Activated naive CD8-positive, alpha-beta T cell (primary cell): Measurements from ENCODE around the gene PTGER3.

Experiments used
- H3K27ac Mint-ChIP-seq: one replicate; pipeline ENCODE4 v1.8.0; 2021; ENCODE audit warnings: mixed read lengths
- H3K27me3 Mint-ChIP-seq: one replicate; pipeline ENCODE4 v1.8.0; 2021; ENCODE audit warnings: mixed read lengths
- H3K36me3 Mint-ChIP-seq: one replicate; pipeline ENCODE4 v1.8.0; 2021; ENCODE audit warnings: mixed read lengths
- H3K4me1 Mint-ChIP-seq: one replicate; pipeline ENCODE4 v1.8.0; 2021; ENCODE audit warnings: low read depth, mixed read lengths
- H3K4me3 Mint-ChIP-seq: one replicate; pipeline ENCODE4 v1.8.0; 2021; ENCODE audit warnings: mild to moderate bottlenecking, mixed read lengths
- H3K9me3 Mint-ChIP-seq: one replicate; pipeline ENCODE4 v1.8.0; 2021; ENCODE audit warnings: low read depth, mixed read lengths

The PTGER3 gene

DNA sequence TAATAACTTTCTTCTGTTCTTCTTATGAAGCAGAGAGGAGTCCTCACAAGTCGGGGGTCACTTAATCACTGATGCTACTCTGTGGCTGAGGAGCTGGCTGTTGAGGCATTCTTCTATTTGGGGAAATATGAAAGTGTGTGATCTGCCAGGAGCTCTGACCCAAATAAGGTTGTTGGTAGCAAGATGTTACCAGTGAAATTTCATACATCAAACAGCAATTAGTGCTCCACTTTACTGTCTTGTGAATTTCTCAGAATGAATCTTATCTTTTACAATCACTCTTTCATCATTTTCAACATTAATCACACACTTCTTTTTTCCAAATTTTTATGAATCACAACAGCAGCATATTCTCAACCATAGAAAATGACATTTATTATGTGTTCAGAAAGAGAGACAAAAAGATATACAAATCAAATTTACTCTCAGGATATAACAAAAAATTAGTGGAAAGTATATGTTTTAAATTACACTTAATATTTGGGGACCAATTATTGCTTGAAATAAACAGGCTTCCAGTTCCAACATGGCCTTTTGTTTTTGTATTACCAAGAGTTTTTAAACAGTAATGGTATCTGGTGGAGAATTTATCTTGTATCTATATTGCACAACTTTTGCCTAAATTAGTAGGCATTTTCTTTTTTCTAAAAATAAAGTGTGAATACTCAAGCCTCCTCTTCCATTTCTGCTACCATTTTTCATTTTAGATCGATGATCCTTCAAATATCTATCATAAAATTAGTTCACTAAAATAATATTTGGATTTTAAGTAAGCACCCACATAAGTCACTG is 9.6 kb downstream of the PTGER3 start:
- H3K27me3 Mint-ChIP-seq, result peaks cover 16% of the 10 kb centered on the region
- no peaks in the 10 kb centered on the region for H3K36me3 Mint-ChIP-seq
- H3K27ac Mint-ChIP-seq, result no peak overlapping the region
- H3K9me3 Mint-ChIP-seq, result no peaks in the 10 kb centered on the region
- H3K4me1 Mint-ChIP-seq, result no peaks in the 10 kb centered on the region
- H3K4me3 Mint-ChIP-seq, result no peak overlapping the region

- no peak overlapping the region for H3K27ac Mint-ChIP-seq
- no peaks in the 10 kb centered on the region for H3K9me3 Mint-ChIP-seq
- no peak overlapping the region for H3K4me3 Mint-ChIP-seq
- H3K27me3 Mint-ChIP-seq, result peaks cover 17% of the 10 kb centered on the region
- H3K4me1 Mint-ChIP-seq, result no peaks in the 10 kb centered on the region
- H3K36me3 Mint-ChIP-seq, result no peaks in the 10 kb centered on the region
Measured at GRCh38 chr1:71037066-71037465, 10.6 kb downstream of the PTGER3 start.

GRCh38 chr1:71033136-71033535 is 14.5 kb downstream of the PTGER3 start:
- no peak overlapping the region for H3K27ac Mint-ChIP-seq
- no peaks in the 10 kb centered on the region for H3K4me1 Mint-ChIP-seq
- H3K9me3 Mint-ChIP-seq, result no peaks in the 10 kb centered on the region
- H3K36me3 Mint-ChIP-seq, result no peaks in the 10 kb centered on the region
- H3K4me3 Mint-ChIP-seq, result no peak overlapping the region
- peaks cover 14% of the 10 kb centered on the region for H3K27me3 Mint-ChIP-seq

- no peaks in the 10 kb centered on the region for H3K36me3 Mint-ChIP-seq
- peaks cover 17% of the 10 kb centered on the region for H3K27me3 Mint-ChIP-seq
- H3K4me3 Mint-ChIP-seq, result no peak overlapping the region
- H3K9me3 Mint-ChIP-seq, result no peaks in the 10 kb centered on the region
- no peak overlapping the region for H3K27ac Mint-ChIP-seq
- H3K4me1 Mint-ChIP-seq, result no peaks in the 10 kb centered on the region
Measured at GRCh38 chr1:71031426-71031825, 16.2 kb downstream of the PTGER3 start.

- no peaks in the 10 kb centered on the region for H3K4me1 Mint-ChIP-seq
- H3K4me3 Mint-ChIP-seq, result no peak overlapping the region
- no peaks in the 10 kb centered on the region for H3K9me3 Mint-ChIP-seq
- H3K36me3 Mint-ChIP-seq, result no peaks in the 10 kb centered on the region
- H3K27ac Mint-ChIP-seq, result no peak overlapping the region
- H3K27me3 Mint-ChIP-seq, result peaks cover 12% of the 10 kb centered on the region
Measured at GRCh38 chr1:71030026-71030425, 17.6 kb downstream of the PTGER3 start.

DNA sequence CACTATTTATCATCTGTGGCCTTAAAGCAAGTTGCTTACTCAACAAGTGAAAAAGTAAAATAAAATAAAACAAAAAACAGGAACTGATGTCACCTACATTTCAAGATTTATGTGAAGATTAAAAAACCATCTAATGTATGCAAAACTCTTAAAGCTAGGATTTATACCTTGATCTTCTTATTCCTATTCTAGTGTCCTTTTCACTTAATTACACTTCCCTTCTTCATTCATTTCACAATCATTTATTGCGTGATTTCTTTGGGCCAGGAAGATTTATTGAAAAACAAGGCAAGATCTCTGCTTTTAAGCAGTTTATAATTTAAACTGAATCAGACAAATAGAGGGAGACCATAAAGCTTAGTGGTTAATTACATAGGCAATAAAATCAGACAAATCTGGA is 18.6 kb downstream of the PTGER3 start:
- no peaks in the 10 kb centered on the region for H3K4me1 Mint-ChIP-seq

DNA sequence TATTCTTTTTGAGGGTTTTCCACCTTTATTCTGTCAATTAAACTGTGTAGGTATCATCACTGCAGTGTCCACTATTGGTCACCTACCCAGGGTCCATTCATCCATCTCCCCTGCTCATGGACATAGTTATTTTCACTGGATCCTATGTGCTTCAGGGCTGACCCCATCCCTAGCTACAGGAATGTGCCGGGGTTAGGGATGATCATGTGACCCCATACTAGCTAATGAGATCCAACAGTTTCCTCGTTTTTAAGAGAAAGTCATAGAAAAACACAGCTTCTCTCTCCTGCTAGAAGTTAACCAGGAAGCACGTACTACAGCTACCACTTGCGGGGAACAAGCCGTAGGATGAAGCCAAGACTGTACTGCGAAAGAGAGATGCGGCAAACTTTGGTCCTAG is 19.6 kb downstream of the PTGER3 start:
- H3K4me3 Mint-ChIP-seq, result no peak overlapping the region
- no peaks in the 10 kb centered on the region for H3K36me3 Mint-ChIP-seq
- no peaks in the 10 kb centered on the region for H3K4me1 Mint-ChIP-seq
- H3K27me3 Mint-ChIP-seq, result peaks cover 13% of the 10 kb centered on the region
- no peaks in the 10 kb centered on the region for H3K9me3 Mint-ChIP-seq
- H3K27ac Mint-ChIP-seq, result no peak overlapping the region

More for the DNA sequence above, 18.6 kb downstream of the PTGER3 start:
- Mint-ChIP-seq H3K9me3 (no peaks in the 10 kb centered on the region), H3K27me3 (peaks cover 13% of the 10 kb centered on the region), H3K36me3 (no peaks in the 10 kb centered on the region), H3K4me3 (no peak overlapping the region), H3K27ac (no peak overlapping the region)

DNA sequence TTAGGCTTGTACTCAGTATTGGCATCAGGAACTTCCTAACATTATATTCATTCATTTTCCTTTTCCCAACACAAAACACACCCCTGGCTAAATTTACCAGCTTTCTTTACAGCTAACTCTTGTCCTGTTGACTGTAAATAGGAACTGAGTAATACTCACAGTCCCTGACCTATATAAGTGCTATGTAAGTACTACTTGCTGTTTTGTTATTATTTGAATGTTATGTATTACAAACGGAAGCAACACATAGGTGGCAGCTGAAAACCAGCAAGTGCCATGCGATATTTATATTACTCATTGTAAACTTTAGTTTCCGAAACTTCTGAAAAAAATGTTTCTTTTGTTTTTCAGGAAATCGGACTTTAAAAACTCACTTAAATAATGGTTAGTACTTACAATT is 21.5 kb downstream of the PTGER3 start:
- Mint-ChIP-seq H3K4me3 (no peak overlapping the region), H3K27me3 (peaks cover 11% of the 10 kb centered on the region), H3K27ac (no peak overlapping the region)

GRCh38 chr1:71023515-71023914 is 24.1 kb downstream of the PTGER3 start:
- H3K9me3 Mint-ChIP-seq, result no peaks in the 10 kb centered on the region
- H3K27me3 Mint-ChIP-seq, result peaks cover 7% of the 10 kb centered on the region
- no peaks in the 10 kb centered on the region for H3K36me3 Mint-ChIP-seq
- no peak overlapping the region for H3K27ac Mint-ChIP-seq
- no peak overlapping the region for H3K4me3 Mint-ChIP-seq
- H3K4me1 Mint-ChIP-seq, result no peaks in the 10 kb centered on the region

More for the DNA sequence above, 21.5 kb downstream of the PTGER3 start:
- H3K36me3 Mint-ChIP-seq, result no peaks in the 10 kb centered on the region
- no peaks in the 10 kb centered on the region for H3K9me3 Mint-ChIP-seq
- no peaks in the 10 kb centered on the region for H3K4me1 Mint-ChIP-seq

- Mint-ChIP-seq H3K9me3 (no peaks in the 10 kb centered on the region), H3K27me3 (peaks cover 6% of the 10 kb centered on the region), H3K4me3 (no peak overlapping the region), H3K36me3 (no peaks in the 10 kb centered on the region), H3K4me1 (no peaks in the 10 kb centered on the region), H3K27ac (no peak overlapping the region)
Measured at GRCh38 chr1:71019233-71019969, 28.2 kb downstream of the PTGER3 start.

DNA sequence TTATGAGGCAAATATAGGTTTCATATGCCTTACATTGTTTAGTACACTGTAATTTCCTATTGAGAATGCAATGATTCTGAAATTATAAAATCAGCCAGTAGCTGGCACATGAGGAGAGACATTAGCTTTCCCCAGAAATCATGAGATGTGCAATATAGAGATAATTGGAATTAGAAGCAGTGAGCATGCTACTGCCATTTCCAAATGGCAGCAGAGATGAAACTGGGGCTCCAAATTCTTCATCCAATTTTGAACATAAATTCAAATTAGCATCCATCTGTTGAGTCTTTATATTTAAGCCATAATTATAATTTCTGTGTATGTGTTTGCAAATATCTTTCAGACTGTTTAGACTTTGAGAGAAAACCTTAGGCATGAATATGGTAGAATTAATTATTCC is 28.8 kb downstream of the PTGER3 start:
- Mint-ChIP-seq H3K27me3 (peaks cover 6% of the 10 kb centered on the region), H3K27ac (no peak overlapping the region), H3K36me3 (no peaks in the 10 kb centered on the region), H3K9me3 (no peaks in the 10 kb centered on the region), H3K4me1 (no peaks in the 10 kb centered on the region), H3K4me3 (no peak overlapping the region)

GRCh38 chr1:71015745-71016144 is 31.9 kb downstream of the PTGER3 start:
- Mint-ChIP-seq H3K9me3 (no peaks in the 10 kb centered on the region), H3K27me3 (peaks cover 7% of the 10 kb centered on the region), H3K27ac (no peak overlapping the region), H3K4me1 (no peaks in the 10 kb centered on the region), H3K36me3 (no peaks in the 10 kb centered on the region), H3K4me3 (no peak overlapping the region)

- no peaks in the 10 kb centered on the region for H3K4me1 Mint-ChIP-seq
- H3K36me3 Mint-ChIP-seq, result no peaks in the 10 kb centered on the region
- H3K9me3 Mint-ChIP-seq, result no peaks in the 10 kb centered on the region
- peaks cover 7% of the 10 kb centered on the region for H3K27me3 Mint-ChIP-seq
- no peak overlapping the region for H3K27ac Mint-ChIP-seq
- no peak overlapping the region for H3K4me3 Mint-ChIP-seq
Measured at GRCh38 chr1:71014178-71014579, 33.4 kb downstream of the PTGER3 start.

DNA sequence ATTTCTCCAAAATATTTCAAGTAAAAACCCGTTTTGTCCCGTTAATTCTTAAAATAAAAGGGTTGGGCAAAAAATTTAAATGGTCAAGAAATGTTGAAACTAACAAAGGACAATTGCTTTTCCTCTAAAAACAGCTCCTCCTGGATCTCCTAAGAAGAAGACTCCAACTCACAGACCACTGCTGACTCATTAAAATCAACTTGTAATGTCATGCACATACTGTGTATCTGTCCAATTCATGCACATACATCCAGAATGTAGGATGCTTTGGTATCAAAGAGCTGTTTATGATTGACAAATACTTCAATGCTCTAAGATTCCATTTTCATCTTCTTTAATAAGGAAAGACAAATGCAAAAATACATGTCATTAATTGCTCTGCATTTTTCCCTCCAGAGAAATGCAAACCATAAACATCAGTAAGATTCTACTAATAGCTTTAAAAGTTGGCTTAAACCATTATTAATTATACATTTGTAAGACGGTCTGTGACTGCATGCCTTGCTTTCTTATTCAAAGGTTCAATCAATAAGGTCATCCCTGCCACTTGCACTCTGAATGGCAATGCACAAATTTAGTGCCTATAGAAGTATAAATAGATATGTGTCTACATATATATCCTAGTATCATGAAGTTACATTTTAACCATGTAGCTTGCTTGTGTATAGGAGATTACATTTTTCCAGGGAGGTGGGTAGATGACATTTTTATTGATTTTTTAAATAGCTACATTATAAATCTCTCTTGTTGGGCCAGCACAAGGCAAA is 44.7 kb downstream of the PTGER3 start:
- H3K9me3 Mint-ChIP-seq, result no peaks in the 10 kb centered on the region
- H3K4me1 Mint-ChIP-seq, result no peaks in the 10 kb centered on the region
- H3K4me3 Mint-ChIP-seq, result no peak overlapping the region
- peaks cover 4% of the 10 kb centered on the region for H3K27me3 Mint-ChIP-seq
- no peak overlapping the region for H3K27ac Mint-ChIP-seq
- no peaks in the 10 kb centered on the region for H3K36me3 Mint-ChIP-seq

DNA sequence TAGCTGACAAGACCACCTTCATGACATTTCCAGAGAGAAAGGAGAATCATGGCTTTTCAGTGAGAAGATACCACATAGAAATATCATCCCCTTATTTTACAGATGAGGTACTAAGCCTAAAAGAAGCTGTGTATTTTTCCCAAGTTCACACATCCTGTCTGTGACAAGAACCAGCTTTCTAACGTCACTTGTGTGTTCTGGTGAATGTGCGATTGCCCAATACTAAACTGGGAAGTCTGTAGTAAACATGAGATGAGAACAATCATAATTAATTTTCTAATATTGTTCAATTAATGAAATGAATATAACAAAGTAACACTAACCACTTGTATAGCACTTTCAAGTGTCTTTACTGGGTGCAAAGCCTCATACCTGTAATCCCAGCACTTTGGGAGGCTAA is 46.0 kb downstream of the PTGER3 start:
- no peaks in the 10 kb centered on the region for H3K36me3 Mint-ChIP-seq
- peaks cover 6% of the 10 kb centered on the region for H3K27me3 Mint-ChIP-seq
- no peak overlapping the region for H3K4me3 Mint-ChIP-seq
- H3K9me3 Mint-ChIP-seq, result no peaks in the 10 kb centered on the region
- H3K27ac Mint-ChIP-seq, result no peak overlapping the region
- H3K4me1 Mint-ChIP-seq, result no peaks in the 10 kb centered on the region
